WTC11 (cell line): ENCODE measurements around the gene GBP7.

Experiments used
- CTCF ChIP-seq: fragments of 200-600 bp; IDR thresholded peaks from 2 replicates; pipeline ENCODE4 v1.8.0; 2022; ENCODE audit warnings: antibody characterized with exemption
- FOXP1 ChIP-seq: sonication (generic); formaldehyde crosslinking; IDR thresholded peaks from 2 replicates; pipeline ENCODE4 v1.8.0; 2022; ENCODE audit warnings: missing genetic modification reagents, mild to moderate bottlenecking, moderate library complexity, borderline replicate concordance
- ZNF281 ChIP-seq: sonication (generic); formaldehyde crosslinking; IDR thresholded peaks from 2 replicates; pipeline ENCODE4 v1.8.0; 2023; ENCODE audit warnings: mild to moderate bottlenecking, missing genetic modification reagents

- TF ChIP-seq ZNF281 (CRISPR knock-in tag) (no peak), CTCF (no peak), FOXP1 (no peak)
Measured at GRCh38 chr1:89190017-89190416, 14.2 kb upstream of the GBP7 start.
